NOMO-1 treated with dmso at 0.1 percent for 144 hours (cell line): ENCODE measurements around the gene MCUB.
A peak's percentile ranks its signal among the peaks of the same experiment; 100 is the strongest.
"Not testable (repeated sequence)": the region's sequence is repeated elsewhere in the genome, so short reads cannot be mapped to it uniquely, and the experiment has no call there.

Experiments
- DNase-seq: peaks from one replicate; lab custom pipeline; 2025; ENCODE audit not compliant: unreplicated experiment; lab: John Stamatoyannopoulos, UW

MCUB gene

DNA sequence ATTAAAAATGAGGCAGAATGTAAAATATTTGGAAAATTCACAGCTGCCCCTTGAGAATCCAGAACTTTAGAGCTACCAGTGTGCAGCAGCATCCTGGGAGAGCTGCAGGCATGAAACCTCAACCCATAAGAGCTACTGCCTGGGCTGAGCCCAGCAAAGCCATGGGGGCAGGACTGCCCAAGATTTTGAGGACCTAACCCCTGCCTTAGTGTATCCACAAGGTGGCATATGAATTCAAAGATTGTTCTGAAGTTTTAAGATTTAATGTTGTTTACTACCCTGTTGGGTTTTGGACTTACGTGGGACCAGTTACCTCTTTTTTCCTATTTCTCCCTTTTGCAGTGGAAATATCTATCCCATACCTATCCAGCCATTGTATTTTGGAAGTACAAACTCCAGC is 116.8 kb downstream of the MCUB start:
- no peak for DNase-seq

DNA sequence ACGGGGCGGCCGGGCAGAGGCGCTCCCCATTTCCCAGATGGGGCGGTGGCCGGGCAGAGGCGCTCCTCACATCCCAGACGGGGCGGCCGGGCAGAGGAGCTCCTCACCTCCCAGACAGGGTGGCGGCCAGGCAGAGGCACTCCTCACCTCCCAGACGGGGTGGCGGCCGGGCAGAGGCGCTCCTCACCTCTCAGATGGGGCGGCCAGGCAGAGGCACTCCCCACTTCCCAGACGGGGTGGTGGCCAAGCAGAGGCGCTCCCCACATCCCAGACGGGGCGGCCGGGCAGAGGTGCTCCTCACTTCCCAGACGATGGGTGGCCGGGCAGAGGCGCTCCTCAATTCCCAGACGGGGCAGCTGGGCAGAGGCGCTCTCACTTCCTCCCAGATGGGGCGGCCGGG is 118.4 kb downstream of the MCUB start:
- not testable (repeated sequence) for DNase-seq

DNA sequence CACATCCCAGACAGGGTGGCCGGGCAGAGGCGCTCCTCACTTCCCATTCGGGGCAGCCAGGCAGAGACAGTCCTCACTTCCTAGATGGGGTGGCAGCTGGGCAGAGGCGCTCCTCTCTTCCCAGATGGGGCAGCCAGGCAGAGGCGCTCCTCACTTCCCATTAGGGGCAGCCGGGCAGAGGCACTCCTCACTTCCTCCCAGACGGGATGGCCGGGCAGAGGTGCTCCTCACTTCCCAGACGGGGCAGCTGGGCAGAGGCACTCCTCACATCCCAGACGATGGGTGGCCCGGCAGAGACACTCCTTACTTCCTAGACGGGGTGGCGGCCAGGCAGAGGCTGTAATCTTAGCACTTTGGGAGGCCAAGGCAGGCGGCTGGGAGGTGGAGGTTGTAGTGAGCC is 118.9 kb downstream of the MCUB start:
- not testable (repeated sequence) for DNase-seq

DNA sequence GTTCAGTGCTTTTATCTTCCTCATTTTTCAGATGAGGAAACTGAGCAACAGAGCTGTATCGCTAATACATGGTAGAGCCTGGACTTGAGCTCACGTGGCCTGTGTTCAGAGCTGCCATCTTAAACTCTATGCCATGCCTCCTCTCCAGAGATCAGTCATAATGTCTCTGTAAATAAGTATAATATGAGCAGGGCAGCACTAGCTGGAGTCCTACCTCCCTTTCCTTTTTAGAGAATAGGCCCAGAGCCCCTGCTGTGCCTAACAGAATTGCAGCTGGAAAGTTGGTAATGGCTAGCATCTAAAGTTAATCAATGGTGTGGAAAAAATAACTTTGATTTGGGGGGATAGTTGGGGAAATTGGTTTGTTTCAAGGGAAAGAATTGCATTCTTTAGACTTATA is 122.8 kb downstream of the MCUB start:
- no peak for DNase-seq

DNA sequence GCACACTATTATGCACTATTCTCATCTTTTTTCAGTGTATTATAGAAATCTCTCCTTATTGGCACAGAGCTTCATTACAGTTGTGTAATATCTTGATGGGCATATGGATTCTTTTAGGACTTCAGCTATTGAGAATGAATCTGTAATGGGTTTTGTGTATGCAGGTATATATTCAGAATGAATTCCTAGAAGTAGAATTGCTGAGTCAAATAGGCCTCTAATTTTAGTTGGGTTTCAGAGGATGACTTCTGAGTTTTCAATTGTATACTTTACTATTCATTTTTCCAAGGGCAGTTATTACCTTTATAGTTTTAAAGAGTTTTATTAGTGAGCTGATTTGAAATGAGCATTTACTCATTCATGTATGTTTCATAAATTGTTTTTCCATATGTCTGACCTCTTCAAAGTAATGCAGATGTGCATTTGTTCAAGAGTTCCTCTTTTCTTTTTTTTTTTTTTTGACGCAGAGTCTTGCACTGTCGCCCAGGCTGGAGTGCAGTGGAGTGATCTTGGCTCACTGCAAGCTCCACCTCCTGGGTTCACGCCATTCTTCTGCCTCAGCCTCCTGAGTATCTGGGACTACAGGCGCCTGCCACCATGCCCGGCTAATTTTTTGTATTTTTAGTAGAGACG is 123.7 kb downstream of the MCUB start:
- DNase-seq = no peak

DNA sequence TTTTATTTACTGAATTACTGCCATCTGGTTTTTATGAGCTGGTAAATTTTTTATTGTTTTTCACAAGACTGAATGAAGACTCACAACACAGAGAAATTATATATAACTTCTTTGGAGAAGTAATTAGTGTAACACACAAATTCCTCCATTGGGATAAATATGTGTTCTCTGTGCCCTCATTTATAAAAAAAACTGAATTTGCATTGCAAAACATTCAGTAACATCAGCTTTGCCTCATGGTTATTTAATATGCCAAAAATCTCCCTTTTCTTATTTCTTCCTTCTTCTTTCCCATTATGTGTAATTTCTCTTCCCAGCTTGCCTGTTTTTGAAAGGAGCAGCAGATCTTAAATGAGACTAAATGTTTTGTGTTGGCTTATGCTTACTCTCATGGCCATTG is 124.7 kb downstream of the MCUB start:
- DNase-seq = no peak

DNA sequence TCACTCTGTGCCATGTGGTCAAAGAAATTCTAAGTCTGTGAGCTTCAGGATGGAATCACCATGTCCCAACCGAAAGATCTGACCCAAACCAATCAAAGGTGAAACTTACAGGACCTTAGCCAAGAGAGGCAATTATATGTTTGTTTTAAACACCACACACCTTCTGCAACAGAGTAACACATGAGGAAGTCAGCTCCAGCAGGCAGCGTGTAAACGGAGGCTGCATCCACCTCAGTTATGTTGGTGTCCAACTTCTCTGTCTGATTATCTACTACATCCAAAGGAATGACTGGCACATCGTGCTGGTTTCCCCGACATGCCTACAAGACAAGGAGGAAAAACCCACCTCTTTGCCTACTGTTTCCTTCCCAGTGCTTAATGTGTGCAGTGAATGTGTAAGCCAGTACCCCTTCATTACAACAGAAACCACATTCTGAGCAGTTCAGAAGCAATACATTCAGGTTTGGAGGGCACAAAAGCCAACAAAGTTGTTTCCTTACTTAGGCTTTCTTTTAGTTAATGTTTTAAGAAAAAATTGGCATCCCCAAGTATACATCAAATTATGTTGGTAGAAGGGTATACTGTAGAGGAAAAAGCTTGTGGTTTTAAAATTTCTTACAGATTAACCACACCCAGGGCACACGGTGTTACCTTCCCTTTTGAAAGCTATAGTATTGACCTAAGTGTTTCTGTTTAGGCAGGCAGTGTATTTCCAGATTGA is 130.8 kb downstream of the MCUB start:
- no peak for DNase-seq

DNA sequence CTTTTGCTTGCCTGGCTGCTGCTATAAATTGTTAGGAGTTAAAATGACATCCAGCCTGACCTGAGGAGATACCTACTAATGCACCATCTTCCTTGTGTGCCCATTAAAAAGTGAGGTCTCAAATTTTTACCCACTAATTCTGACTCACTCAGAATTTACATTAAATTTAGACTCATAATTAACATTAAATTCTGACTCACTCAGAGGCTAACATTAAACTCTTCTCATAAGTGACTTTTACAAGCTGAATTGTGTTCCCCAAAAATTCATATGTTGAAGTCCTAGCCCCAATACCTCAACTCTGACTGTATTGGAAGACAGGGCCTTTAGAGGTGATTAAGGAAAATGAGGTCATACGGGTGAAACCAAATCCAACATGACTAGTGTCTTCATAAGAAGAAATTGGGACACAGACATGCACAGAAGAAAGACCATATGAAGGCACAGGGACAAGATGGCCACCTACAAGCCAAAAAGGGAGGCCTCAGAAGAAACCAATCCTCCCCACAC is 131.4 kb downstream of the MCUB start:
- DNase-seq = no peak

DNA sequence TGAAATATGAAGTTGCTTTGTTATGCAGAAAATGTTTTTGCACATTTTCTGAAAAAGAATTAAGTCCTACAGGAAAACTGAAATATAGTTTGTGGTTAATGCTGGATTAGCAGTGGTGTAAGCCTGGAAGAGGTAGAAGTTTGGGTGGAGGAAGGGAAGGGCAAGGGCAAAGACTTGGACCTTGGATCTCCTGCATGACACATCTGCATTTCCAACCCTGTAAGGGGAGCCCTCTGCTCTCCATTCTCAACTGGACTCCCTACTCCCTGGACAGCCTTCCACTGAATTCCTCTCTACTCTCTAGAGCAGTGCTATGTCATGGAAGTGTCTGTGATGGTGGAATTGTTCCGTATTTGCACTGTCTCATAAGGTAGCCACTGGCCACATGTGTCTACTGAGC is 138.6 kb downstream of the MCUB start:
- DNase-seq = no peak

DNA sequence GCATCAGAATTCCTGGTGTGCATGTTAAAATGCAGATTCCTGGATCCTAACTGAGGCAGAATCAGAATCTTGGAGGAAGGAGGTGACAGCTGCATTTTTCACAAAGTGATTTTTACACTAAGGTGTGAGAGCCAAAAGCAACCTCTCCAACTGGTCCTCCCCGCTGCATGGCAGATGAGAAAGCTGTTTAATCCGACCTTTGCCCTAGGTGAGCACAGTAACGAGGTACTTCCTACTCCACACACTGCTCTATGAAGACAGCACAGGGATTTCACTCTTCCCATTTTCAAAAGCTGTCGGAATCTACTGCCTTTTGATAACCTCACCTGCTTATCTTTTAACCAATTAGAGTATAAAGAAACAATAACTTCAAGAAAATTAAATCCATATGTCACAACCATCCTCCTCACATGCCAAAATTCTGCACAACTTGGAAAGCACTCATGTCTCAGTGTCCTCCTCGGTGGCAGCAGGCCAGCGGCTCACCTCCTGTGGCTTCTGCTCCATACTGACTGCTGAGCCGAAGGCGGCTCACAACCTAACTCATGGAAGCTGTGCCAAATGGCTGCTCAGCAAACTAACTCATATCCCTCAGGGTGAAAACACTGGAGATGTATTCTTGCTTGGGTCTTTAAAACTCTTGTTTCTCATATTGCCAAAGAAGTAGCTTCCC is 139.6 kb downstream of the MCUB start:
- no peak for DNase-seq

DNA sequence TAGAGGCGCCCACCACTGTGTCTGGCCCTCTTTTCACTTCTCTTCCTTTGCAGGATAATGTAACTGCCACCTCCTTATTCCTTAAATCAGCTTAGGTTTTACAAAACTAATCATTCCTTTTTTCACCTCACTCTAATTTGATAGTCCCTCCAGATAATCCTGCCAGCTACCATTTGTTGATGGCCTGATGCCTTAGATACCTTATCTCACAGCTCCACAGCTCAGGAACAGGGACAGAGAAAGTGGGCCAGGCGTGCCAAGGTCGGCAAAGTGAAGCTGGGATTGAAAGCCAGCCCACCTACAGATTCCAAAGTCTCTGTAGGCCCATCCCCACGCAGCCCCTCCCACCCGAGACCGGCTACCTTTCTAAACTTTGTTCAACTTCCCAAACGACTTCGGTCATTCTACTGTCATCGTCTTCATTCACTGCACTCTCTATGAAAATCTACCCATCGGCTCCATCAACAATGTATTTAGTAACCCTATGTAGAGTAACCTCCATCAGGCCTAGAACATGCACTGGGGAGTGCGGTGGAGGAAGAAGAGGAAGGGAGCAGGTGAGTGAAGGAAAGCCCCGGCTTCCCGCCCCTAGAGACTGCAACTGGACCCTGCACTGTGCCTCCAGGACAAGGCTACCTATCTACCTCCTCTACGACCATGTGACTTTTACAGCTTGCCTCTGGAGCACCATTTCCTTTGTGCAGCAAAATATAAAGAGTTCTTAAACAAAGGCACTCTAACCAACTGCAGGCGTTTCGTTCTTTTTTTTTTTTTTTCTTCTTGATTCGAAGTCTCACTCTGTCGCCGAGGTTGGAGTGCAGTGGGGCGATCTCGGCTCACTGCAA is 141.7 kb downstream of the MCUB start:
- no peak for DNase-seq

DNA sequence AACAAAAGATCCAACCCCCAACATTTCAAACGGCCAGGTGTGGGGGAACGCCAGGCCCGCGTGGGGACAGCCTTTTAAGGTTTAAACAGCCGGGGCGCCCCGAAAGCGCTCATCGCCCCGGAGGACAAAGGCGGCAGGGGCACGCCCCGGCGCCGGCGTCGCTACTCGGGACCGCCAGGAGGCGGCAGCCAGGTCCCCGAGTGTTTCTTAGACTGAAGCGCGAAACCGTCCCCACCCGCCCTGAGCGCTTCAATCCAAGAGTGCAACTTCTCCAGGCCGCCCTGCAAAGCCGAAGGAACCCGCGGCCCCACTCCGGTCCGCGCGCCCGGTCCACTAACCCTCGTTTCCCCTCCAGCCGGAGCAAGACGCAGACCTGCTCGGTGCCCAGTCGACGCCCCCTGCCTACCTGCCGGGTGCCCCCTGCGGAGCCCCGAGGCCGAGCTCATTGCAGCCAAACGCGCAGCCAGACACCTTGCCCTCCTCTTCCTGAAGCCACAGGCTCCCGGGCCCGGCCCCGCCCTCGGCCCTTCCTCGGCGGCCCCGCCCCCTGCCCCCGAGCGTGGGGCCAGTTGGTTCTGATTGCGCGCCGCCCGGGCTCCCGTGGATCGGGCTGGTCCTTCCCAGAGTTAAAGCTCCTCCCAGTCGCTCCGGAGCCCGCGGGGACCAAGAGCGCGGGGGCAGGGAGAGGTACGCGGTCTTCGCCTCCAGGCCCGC is 143.1 kb downstream of the MCUB start, which contains the start of gene CASP6:
CASP6 (minus strand) TSS at position 496 of the 714 bp plus-strand sequence; CDS start at position 446, 50 bp downstream.
- DNase-seq = peak; percentile 81

DNA sequence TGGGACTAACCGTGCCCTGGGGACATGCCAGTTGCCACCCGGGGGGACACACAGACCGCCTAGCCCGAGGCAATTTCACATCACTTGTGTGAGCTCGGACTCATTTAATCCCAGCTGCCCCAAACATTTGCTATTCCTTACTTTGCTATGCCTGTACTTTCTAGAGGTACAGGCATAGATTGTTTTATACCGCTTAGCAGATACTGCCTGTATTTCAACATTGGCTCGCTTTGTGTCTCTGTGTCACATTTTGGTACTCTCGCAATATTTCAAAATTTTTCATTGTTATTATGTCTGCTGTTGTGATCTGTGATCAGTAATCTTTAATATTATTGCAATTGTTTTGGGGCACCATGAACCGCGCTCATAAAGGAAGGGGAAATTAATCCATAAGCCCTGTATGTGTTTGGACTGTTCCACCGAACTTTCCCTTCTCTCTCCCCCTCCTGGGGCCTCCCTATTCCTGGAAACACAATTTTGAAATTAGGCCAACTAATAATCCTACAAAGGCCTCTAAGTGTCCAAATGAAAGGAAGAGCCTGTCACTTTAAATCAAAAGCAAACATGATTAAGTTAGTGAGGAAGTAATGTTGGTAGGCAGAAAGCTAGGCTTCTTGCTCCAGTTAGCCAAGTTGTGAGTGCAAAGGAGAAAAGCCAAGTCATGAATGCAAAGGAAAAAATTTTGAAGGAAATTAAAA is 143.8 kb downstream of the MCUB start:
- peak; percentile 23 for DNase-seq

DNA sequence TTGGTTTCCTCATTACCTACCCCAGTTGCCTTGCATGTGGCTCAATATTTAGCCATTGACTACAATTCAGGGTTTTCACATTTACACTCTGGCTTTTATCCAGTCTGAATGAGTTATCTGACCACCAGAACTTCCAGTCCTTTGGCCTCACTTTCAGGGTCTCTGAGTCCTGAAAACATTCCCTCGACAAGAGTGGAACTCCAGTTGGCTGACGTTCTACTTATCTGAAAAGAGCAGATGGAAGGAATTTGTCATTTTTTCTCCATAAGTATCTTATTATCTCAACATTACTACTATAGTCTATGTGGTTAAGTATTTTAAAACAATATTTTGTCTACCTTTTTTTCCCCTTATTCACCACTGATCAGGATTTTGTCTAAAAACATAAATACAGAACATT is 148.4 kb downstream of the MCUB start:
- DNase-seq = no peak

DNA sequence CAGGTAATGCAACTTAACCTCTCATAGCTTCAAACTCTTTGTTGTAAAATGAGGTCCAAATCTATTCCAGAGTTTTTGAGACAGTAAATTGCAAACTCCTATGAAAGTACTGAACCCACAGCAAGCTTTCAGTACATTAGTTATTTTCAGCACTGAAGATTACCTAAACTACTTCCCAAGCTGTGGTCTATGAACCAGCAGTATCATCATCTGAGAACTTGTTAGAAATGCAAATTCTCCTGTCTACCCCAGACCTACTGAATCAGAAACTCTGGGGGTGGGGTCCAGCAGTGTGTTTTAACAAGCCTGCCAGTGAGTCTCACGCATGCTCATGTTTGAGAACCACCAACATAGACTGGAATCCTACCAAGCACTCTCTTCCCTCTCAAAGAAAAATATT is 148.9 kb downstream of the MCUB start:
- DNase-seq = no peak

DNA sequence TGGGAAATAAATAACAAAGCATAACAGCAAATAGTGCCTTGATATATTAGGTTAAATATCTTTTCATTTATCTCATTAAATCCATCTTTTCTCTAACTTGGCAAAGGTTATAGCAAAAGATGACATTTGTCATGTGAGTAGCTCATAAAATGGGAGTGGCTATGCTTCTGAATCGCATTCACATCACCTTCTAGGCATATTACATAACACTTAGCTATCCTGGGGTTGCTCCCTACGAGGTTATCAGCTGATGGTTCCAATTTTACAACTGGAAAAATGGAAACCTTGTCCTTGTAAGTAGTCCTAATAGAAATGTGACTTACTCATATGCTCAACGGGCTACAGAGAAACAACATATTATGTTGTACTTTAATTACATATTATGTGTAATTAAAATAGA is 153.5 kb downstream of the MCUB start:
- DNase-seq = no peak

DNA sequence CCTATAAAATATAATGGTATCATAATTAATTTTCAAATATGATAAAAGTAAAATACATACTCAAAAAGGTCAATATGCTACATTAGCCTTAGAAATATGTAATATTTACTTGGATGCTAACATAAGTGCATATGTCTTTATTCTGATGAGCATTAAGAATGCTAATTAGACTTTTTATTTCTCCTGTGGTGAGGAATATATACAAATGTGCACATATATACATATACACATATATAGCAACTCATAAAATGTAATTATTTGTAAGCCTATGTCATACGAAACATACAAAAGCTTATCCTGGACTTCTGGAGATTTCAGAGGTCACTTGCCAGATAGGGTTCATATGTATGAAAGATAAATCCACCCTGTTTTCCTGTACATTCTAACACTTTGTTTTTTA is 158.7 kb downstream of the MCUB start:
- DNase-seq = no peak

DNA sequence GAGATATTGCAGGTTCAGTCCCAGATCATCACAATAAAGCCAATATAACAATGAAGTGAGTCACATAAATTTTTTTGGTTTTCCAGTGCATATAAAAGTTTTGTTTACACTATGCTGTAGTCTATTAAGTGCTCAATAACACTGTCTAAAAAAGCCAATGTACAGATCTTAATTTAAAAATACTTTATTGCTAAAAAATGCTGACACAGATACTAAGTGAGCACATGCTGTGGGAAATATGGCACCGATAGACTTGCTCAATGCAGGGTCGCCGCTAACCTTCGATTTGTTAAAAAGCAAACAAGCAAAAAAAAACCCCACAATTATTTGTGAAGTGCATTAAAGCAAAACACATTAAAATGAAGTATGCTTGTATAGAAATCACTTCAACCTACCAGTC is 159.6 kb downstream of the MCUB start:
- no peak for DNase-seq

DNA sequence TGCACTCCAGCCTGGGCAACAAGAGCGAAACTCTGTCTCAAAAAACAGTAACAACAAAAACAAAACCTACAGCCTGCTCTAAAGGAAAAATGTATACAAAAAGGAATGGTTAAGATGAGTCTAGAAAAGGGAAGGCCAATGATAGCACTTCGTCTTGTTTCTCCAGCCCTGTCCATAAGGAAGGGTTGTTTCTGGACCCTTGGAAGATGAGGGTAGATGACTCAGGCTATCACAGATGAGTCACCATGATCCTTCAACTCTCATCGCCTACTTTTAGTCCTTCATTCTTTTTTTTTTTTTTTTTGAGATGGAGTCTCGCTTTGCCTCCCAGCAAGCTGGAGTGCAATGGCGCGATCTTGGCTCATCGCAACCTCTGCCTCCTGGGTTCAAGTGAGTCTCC is 161.0 kb downstream of the MCUB start:
- DNase-seq = no peak

DNA sequence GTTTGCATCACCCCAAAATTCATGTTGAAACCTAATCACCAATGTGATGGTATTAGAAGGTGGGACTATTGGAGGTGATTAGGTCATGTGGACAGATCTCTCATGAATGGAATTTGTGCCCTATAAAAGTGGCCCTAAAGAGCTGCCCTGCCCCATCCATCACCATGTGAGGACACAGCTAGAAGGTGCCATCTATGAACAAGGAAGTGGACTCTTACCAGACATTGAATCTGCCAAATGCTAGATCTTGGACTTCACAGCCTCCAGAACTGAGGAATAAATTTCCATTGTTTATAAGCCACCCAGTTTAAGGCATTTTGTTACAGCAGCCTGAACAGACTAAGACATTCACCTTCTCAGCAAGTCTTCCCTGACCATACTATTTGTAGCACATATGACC is 162.3 kb downstream of the MCUB start:
- no peak for DNase-seq
